Gastroesophageal sphincter (tissue), 4 donors: ENCODE results near the gene DPP6. TPM values are rescaled to one million over a fixed set of nuclear protein-coding genes. Genes with fewer than 3 reads are reported as not detected.

Source experiments
- ATAC-seq: fragments of 150-250 bp; one replicate; pipeline ENCODE4 v1.9.1; 2016; ENCODE audit warnings: mild to moderate bottlenecking, moderate library complexity
- H3K27ac ChIP-seq, 4 donors: fragments of 200-600 bp; sonication (generic) in 3 of 4; 1 replicate in 3 of 4; 2 replicates in 1 of 4; pipeline ENCODE4 v1.5.1; 2016 to 2019
- H3K27me3 ChIP-seq: fragments of 200-600 bp; sonication (generic); one replicate; pipeline ENCODE4 v1.5.1; 2019
- H3K36me3 ChIP-seq, 2 donors: fragments of 200-600 bp; sonication (generic); one replicate each; pipeline ENCODE4 v1.5.1; 2019; ENCODE audit warnings: control low read depth in 1 of 2
- H3K4me1 ChIP-seq, 3 donors: fragments of 200-600 bp; sonication (generic); 1 replicate in 2 of 3; 2 replicates in 1 of 3; pipeline ENCODE4 v1.5.1; 2016 to 2019; ENCODE audit warnings: control low read depth in 2 of 3
- H3K4me3 ChIP-seq, 2 donors: fragments of 200-600 bp; sonication (generic); one replicate each; pipeline ENCODE4 v1.5.1; 2019; ENCODE audit warnings: mild to moderate bottlenecking in 1 of 2, moderate library complexity in 1 of 2
- H3K9me3 ChIP-seq, 3 donors: fragments of 200-600 bp; sonication (generic); one replicate each; pipeline ENCODE4 v1.5.1; 2017 to 2019; ENCODE audit warnings: control low read depth in 2 of 3
- CTCF ChIP-seq, 4 experiments: fragments of 200-600 bp in 2 of 4; fragments of 450-650 bp in 2 of 4; sonication (generic) in 1 of 4; IDR thresholded peaks; one replicate each; pipeline ENCODE4 v1.5.1; 2017 to 2019; ENCODE audit warnings: antibody characterized with exemption in 4 of 4, mild to moderate bottlenecking in 2 of 4, moderate library complexity in 2 of 4
- EP300 ChIP-seq: sonication (generic); formaldehyde crosslinking; IDR thresholded peaks from one replicate; pipeline ENCODE4 v1.6.1; 2017; ENCODE audit warnings: antibody characterized with exemption, mild to moderate bottlenecking
- POLR2A ChIP-seq, 2 donors: fragments of 450-650 bp; IDR thresholded peaks; one replicate each; pipeline ENCODE4 v1.6.1; 2017; ENCODE audit warnings: antibody characterized with exemption in 2 of 2, mild to moderate bottlenecking in 2 of 2, moderate library complexity in 1 of 2
- POLR2AphosphoS5 ChIP-seq: sonication (generic); formaldehyde crosslinking; IDR thresholded peaks from one replicate; pipeline ENCODE4 v1.6.1; 2017; ENCODE audit warnings: antibody characterized with exemption
- WGBS, 2 donors: methylation state at CpG; one replicate each; pipeline ENCODE4 v1.1.5; 2018; ENCODE audit warnings: low coverage in 1 of 2; 5-methylcytosine and 5-hydroxymethylcytosine counted together
- total RNA-seq, 4 donors: library from RNA; depleted of rRNA; stranded (reverse); fragments of >200 nt; gene quantifications; one replicate each; pipeline ENCODE4 v1.1.0, GENCODE V29; 2016

The DPP6 gene
- total RNA-seq, 4 donors from 2014 or later, result 14.3 to 40.0 (median 23.1) TPM

DNA sequence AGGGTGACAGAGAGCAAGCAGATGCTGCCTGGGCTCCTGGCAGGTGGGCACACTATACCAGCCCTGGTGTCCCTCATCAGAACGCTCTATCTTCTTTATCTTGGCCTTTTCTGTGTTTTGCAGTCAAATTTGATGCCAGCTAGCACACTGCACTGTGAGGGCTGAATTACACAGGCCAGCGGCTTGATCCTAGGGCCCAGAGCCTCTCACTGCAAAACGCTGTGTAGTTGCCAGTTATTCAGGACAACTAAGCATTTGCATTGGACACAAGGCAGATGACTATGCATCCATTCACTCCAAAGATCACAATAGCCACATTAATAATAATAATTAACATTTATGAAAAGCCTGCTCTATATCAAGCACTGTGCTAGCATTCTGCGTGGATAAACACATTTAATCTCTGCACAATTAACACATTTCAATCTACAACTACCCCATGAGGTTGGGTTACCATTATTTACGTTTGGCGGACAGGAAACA lies 850.4 kb downstream of the DPP6 start:
- ATAC-seq, result no peak

GRCh38 chr7:154903083-154903731 lies 851.0 kb downstream of the DPP6 start:
- Histone ChIP-seq H3K4me3 (no peak overlapping the region), H3K36me3 (no peaks in the 10 kb centered on the region), H3K4me1 (no peaks in the 10 kb centered on the region), H3K27ac (no peak overlapping the region), H3K27me3 (peaks cover 37% of the 10 kb centered on the region), H3K9me3 (peaks cover 0 to 13% (median 0%) of the 10 kb centered on the region in 3 donors)
- no peak for ATAC-seq
- TF ChIP-seq POLR2A (IDR thresholded peaks at IDR 0.05) (no peak), EP300 (no peak), CTCF (IDR thresholded peaks at IDR 0.05) (no peak), POLR2AphosphoS5 (no peak)
- 37 to 38% methylated on average over 7 of the region's 14 CpGs for WGBS, 2 donors

More for the DNA sequence above, 850.4 kb downstream of the DPP6 start:
- peaks cover 0 to 13% (median 0%) of the 10 kb centered on the region in 3 donors for H3K9me3 ChIP-seq
- H3K27me3 ChIP-seq, result peaks cover 37% of the 10 kb centered on the region
- H3K27ac ChIP-seq, result no peak overlapping the region
- no peak overlapping the region for H3K4me3 ChIP-seq
- no peaks in the 10 kb centered on the region for H3K36me3 ChIP-seq
- no peaks in the 10 kb centered on the region for H3K4me1 ChIP-seq
- 27 to 42% methylated on average over 4 of the region's 6 CpGs for WGBS, 2 donors
- TF ChIP-seq POLR2AphosphoS5 (no peak), EP300 (no peak), POLR2A (IDR thresholded peaks at IDR 0.05) (no peak), CTCF (IDR thresholded peaks at IDR 0.05) (no peak)

- peaks cover 38% of the 10 kb centered on the region for H3K27me3 ChIP-seq
- H3K27ac ChIP-seq, result no peak overlapping the region
- WGBS, 2 donors, result 82 to 92% methylated on average over 3 to 4 of the region's 8 CpGs
- peaks cover 0 to 13% (median 0%) of the 10 kb centered on the region in 3 donors for H3K9me3 ChIP-seq
- no peak for TF ChIP-seq CTCF (IDR thresholded peaks at IDR 0.05)
- no peak for TF ChIP-seq EP300
- no peak for TF ChIP-seq POLR2A (IDR thresholded peaks at IDR 0.05)
- TF ChIP-seq POLR2AphosphoS5, result no peak
- H3K4me1 ChIP-seq, result no peaks in the 10 kb centered on the region
- ATAC-seq, result no peak
- H3K4me3 ChIP-seq, result no peak overlapping the region
- no peaks in the 10 kb centered on the region for H3K36me3 ChIP-seq
These were observed 852.9 kb downstream of the DPP6 start for GRCh38 chr7:154905146-154905545.

GRCh38 chr7:154905615-154906014 lies 853.4 kb downstream of the DPP6 start:
- Histone ChIP-seq H3K27me3 (peaks cover 43% of the 10 kb centered on the region), H3K9me3 (peaks cover 0 to 15% (median 0%) of the 10 kb centered on the region in 3 donors), H3K27ac (no peak overlapping the region), H3K4me1 (no peaks in the 10 kb centered on the region), H3K36me3 (no peaks in the 10 kb centered on the region), H3K4me3 (no peak overlapping the region)
- no peak for ATAC-seq
- TF ChIP-seq CTCF (IDR thresholded peaks at IDR 0.05), result no peak
- no peak for TF ChIP-seq EP300
- no peak for TF ChIP-seq POLR2A (IDR thresholded peaks at IDR 0.05)
- TF ChIP-seq POLR2AphosphoS5, result no peak
- 87% methylated on average over 4 of the region's 8 CpGs; no CpG with 5 or more reads in 1 of the 2 donors for WGBS, 2 donors

DNA sequence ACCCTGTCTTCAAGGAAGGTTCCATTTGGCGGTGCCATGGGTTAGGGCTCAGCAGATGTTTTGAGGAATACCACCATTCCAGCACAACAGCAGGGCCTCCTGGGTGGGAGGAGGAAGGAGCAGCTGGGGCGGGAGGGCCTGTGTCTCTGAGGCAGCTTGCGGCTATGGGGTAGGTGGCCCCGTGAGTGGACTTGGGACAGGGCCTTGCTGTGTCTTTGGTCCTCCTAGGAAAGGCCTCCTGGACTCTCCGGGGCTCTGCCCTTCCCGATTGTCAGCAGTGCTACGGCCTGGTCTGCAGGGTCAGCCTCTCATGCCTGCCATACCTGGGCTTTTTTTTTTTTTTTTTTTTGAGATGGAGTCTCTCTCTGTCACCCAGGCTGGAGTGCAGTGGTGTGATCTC lies 854.0 kb downstream of the DPP6 start:
- Histone ChIP-seq H3K27me3 (peaks cover 48% of the 10 kb centered on the region), H3K27ac (no peak overlapping the region), H3K36me3 (no peaks in the 10 kb centered on the region), H3K4me3 (no peak overlapping the region), H3K4me1 (no peaks in the 10 kb centered on the region), H3K9me3 (peaks cover 0 to 21% (median 0%) of the 10 kb centered on the region in 3 donors)
- no peak for ATAC-seq
- TF ChIP-seq CTCF (IDR thresholded peaks at IDR 0.05) (no peak), POLR2AphosphoS5 (no peak), EP300 (no peak), POLR2A (IDR thresholded peaks at IDR 0.05) (no peak)
- whole genome bisulfite sequencing, 2 donors, result no CpG with 5 or more reads among the region's 7 CpGs
